GM18499 (cell line): ENCODE data around the gene TLK1.
A peak's percentile ranks its signal among the peaks of the same experiment; 100 is the strongest.

Source experiments
- ATAC-seq: cut with Tn5 transposase; IDR thresholded peaks from one replicate; pipeline ENCODE4 v1.9.1; 2021; ENCODE audit warnings: moderate number of reproducible peaks; ENCODE audit not compliant: insufficient read depth, unreplicated experiment

TLK1 gene

GRCh38 chr2:171013851-171014250 is 146.8 kb downstream of the TLK1 start:
- no peak for ATAC-seq

GRCh38 chr2:171009386-171009785 is 151.3 kb downstream of the TLK1 start:
- ATAC-seq = no peak

- no peak for ATAC-seq
Observed at GRCh38 chr2:171008550-171009205, 152.0 kb downstream of the TLK1 start.

DNA sequence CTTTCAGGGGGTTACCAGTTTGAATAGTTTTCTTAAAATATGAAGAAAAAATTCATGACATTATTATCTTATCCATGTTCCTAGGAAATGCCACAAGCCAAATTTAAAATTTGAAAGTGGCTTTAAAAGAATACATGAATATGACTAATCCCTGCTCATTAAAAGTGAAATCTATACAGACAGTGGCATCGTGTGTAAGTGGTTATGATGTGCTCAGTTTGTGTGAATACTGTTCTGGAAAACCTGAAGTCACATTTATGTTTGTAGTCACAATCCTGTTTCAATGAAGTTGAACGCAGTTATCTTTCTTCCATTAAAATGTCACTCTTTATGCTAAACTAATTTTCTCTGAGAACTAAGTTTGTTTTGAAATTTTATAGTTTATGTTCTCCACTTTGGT is 155.9 kb downstream of the TLK1 start:
- no peak for ATAC-seq

DNA sequence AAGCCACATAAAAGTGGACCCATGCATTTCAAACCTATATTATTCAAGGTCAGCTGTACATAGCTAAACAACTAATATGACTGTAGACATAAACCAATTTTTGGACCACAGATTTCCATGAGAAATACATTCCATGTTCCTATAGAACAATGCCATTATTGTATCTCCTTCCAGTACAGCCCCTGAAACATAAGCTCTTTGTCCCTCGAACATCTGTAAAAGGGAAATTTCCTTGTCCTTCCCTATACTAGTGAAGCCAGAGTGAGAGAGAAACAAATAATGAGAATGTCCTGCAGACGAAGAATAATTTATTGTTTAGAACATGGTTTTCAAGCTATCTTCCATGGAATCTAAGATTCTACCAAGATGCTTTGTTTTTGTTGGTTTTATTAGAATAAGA is 156.3 kb downstream of the TLK1 start:
- ATAC-seq = no peak

DNA sequence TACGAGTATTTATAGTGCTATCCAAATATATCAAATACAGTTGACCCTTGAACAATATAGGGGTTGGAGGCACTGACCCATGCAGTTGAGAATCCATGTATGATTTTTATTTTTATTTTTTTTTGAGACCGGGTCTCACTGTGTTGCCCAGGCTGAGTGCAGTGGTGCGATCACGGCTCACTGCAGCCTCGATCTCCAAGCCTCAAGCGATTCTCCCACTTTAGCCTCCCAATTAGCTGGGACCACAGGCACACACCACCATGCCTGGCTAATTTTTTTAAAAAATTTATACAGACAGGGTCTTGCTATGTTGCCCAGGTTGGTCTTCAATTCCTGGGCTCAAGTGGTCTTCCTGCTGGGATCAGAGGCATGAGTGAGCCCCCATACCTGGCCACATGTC is 161.0 kb downstream of the TLK1 start:
- no peak for ATAC-seq

DNA sequence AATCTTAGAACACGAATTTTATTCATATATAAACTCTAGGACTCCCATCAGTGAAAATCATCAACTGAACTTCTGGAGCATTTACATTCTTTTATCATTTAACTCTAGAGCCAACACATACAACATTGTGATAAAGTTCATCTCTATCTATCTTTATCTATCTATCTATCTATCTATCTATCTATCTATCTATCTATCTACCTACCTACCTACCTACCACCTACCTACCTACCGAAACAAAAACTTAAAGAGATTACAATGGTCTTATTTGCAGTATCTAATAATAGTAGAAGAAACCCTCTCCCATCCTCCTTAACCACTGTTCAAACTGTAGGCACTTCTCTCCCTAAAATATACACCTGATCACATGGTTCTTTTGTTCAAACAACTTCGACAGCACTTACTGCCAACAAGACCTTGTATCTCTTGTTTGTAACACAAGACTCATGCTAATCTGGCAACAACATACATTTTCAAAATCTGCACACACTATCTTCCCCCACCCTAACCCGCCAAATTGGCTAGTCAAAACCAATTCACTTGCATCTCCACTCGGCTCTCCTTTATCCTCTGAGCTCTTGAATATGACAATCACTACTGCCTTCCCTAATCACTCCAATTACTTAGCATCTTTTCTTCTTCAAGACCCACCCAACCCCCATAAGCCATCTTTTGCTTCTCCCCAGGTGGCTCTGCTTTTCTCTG is 162.6 kb downstream of the TLK1 start:
- no peak for ATAC-seq

DNA sequence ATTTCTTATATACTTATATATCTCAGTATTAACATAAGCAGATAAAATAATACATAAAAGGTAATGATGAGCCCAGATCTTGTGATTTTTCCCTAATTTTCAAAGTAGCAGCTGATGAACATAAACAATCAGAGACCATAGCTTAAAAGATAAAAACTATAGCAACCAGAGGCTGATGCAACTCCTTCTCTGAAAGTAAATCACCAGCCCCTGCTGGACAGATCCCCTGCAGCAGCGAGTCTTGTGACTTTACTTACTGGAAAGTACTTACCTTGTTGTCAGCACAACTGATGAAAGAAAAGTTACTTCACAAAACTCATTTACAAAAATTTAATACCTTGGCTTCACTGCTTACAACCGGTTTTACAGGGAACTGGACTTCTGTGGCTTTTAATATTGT is 164.4 kb downstream of the TLK1 start:
- ATAC-seq = no peak

- ATAC-seq = no peak
Observed at GRCh38 chr2:170991398-170992182, 169.1 kb downstream of the TLK1 start.

GRCh38 chr2:170986566-170987258 is 174.0 kb downstream of the TLK1 start:
- ATAC-seq = no peak

- no peak for ATAC-seq
Observed at GRCh38 chr2:170985407-170985806, 175.3 kb downstream of the TLK1 start.

- ATAC-seq = no peak
Observed at GRCh38 chr2:170984079-170984478, 176.6 kb downstream of the TLK1 start.

DNA sequence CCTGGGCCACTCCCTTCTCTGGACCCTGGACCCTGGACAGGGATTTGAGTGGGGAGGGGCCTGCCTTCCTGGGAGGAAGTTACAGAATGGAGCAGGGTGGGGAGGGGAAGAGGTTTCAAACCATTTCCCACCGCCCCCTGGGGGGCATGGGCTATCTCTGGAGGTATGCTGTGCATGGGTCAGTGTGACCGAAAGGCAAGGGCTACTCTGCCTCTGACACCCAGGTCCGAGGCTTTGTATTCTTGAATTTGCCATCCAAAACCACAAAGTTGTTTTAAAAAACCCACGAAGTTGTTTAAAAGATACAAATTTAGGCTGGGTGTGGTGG is 184.8 kb downstream of the TLK1 start:
- no peak for ATAC-seq

- ATAC-seq = no peak
Observed at GRCh38 chr2:170975127-170975942, 185.4 kb downstream of the TLK1 start.

- ATAC-seq = no peak
Observed at GRCh38 chr2:170974304-170974993, 186.2 kb downstream of the TLK1 start.

DNA sequence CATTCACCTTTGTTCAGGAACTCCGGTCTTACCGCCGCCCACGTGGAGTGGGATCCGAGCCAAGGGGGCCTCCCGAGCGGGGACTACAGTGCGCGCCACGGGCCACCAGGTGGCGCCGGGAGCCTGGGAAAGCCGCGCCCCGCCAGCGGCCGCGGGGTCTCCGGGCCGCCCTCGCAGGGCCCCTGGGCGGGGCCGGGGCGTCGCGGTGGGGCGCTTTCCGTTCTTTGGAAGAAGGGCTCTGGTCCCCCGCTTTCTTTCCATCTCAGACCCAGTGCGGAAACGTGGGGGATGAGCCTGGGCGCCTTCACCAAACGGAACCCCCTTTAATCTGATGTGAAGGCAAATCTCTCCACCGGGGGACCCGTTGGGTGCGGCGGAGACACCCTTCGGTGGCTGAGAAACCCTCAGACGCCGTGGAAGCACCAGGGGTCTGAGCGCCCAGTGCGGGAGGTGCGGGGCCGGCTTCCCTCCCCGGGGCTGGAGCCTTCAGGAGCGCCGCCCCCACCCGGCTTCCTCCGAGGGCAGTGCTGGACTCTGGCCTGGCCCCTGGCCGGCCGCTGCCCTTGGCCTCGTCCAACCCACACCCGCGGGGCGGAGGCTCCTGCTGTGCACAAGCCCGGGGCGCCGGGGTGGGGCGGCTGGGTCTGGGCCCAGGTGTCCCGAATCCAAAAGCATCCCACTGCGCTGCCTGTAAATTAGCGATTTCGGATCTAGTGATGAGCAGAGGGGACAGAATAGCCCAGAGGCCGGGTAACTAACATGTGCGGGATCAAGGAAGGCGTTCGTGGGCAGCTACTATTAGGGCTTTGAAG is 187.0 kb downstream of the TLK1 start:
- ATAC-seq = peak; percentile 58

GRCh38 chr2:170973225-170973491 is 187.5 kb downstream of the TLK1 start:
- no peak for ATAC-seq

DNA sequence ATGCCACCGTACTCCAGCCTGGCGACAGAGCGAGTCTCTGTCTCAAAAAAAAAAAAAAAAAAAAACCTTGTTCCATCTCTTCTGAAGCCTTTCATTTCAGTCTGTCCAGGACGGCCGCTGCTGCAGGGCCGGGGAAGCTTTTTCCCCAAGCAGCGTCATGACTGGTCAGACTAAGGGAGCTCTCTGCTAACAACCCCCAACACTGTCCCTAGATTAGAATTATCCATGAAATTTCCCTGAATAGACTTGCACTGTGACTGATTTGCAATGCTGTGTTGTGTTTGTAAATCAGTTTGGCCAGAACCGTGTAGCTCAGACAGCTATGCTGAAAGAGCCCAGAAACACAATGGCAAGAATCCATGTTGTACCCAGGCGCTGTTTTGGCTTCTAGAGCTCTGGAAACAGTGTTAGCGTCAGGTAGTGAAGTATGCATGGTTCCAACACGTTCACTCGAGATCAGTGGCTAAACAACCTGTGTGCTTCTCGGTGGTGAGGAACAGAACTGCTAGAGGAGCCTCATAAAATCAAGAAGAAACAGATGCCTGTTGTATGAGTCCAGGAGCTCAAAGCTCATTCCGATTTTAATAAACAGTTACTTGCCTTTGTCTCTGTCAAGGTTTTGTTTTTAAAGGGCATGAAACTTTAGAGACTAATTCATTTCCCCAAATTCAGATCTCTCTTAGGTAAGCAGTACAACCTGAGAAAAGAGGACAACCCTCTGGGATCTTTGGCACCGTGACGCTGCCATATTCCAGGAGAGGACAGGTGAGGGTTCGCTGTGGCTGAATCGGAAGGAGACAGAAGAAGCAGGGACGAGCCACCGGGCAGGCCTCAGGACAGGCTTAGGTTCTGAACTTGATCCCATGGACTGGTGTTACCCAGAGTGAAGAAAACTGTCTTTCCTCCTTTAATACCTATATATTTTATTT is 188.1 kb downstream of the TLK1 start:
- ATAC-seq = no peak
